A549 treated with CpdA at 1 μM for 4 hours (cell line): ENCODE measurements around the gene CASK. TPM values are rescaled to one million over a fixed set of nuclear protein-coding genes. Genes with fewer than 3 reads are reported as not detected.

Source experiments
- total RNA-seq: library from RNA; stranded (reverse); fragments of 200-300 nt; extraction: Qiagen RNA extraction; gene quantifications from 5 replicates; pipeline ENCODE4 v1.2.3, GENCODE V29; 2022; ENCODE audit warnings: low read depth

Gene CASK, protein sequence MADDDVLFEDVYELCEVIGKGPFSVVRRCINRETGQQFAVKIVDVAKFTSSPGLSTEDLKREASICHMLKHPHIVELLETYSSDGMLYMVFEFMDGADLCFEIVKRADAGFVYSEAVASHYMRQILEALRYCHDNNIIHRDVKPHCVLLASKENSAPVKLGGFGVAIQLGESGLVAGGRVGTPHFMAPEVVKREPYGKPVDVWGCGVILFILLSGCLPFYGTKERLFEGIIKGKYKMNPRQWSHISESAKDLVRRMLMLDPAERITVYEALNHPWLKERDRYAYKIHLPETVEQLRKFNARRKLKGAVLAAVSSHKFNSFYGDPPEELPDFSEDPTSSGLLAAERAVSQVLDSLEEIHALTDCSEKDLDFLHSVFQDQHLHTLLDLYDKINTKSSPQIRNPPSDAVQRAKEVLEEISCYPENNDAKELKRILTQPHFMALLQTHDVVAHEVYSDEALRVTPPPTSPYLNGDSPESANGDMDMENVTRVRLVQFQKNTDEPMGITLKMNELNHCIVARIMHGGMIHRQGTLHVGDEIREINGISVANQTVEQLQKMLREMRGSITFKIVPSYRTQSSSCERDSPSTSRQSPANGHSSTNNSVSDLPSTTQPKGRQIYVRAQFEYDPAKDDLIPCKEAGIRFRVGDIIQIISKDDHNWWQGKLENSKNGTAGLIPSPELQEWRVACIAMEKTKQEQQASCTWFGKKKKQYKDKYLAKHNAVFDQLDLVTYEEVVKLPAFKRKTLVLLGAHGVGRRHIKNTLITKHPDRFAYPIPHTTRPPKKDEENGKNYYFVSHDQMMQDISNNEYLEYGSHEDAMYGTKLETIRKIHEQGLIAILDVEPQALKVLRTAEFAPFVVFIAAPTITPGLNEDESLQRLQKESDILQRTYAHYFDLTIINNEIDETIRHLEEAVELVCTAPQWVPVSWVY
- 20.0 to 23.4 TPM (median 21.6 TPM) in 5 replicates for total RNA-seq

DNA sequence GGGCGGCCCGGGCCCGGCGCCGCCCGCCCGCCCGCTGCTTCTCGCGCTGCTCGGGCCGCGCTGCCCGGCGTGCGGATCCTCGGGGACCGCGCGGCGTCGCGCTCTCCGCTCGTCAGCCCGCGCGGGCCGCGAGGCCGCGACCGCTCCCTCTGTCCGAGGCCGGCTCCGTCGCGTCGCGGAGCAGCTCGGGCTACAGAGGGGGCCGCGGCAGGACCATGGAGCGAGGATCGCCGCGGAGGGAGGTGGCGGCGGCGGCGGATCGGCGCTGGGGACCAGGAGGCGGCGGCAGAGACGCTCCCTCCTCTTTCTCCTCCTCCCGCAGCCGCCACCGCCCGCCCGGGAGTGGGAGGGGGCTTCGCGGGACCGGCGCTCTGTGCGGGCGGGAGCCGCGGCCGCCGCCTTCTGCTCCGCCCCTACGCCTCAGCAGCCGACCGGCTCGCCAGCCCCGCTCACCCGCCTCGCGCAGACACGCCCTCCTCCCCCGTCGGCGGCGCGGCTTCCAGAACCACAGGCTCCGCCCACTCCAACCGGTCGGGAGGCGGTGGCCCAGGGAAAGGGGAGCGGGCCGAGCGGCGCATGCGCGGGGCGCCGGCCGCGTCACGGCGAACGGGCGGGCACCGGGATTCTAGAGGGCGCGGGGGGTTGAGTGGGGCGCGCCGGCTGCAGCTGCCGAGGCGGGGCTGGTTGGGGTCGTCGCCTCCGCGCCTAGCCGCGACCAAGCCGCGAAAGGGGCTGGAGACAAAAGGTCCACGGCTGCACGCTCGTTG is at the start of gene CASK:
TSS of gene CASK (minus strand) at position 344 of the 767 bp plus-strand sequence. CDS start 566 bp downstream, outside the sequence.

DNA sequence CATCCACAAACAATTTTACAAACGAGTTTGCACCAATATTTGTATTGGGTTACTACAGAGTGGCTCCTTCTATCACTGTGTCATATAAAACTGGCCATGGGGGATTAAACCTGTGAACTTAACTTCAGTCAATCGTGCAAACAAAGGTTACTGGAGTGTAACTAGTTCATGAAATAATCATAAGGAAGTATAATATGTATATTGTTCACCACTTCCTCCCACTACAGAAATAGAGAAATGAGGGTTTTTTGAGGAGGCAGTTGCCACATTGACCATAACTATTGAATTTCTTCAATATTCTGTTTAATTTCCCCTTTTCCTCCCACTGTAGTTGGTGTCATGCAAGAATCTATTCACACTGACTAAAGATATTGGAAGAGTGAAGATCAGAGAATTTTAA is 199.5 kb downstream of the CASK start, which contains the start of gene GPR82:
TSS of gene GPR82 (plus strand) at position 356 of the 400 bp plus-strand sequence. CDS start 2,846 bp downstream, outside the sequence.

DNA sequence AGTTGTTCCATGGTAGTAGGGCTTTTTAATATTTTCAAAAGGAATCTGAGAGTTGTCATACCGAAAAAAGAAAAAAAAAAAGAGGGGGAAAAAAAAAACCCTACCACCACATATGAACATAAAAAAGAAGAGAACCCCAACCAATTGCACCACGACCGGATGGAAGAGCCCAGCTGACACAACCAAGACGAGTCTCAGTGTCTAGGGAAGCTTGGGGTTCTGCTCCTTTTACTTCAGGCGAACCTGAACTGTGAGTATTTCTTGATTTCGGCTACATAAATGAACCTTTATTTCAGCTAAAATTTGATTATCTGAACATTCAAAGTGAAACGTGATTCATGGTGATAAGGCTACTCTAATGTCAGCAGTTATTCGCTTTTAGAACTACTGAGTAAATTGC is 234.5 kb downstream of the CASK start, which contains the start of gene GPR34:
TSS of gene GPR34 (plus strand) at position 139 of the 400 bp plus-strand sequence. CDS start 6,661 bp downstream, outside the sequence.

Other genes with a start within 250 kb of the CASK start
- gene GPR34, start 234.6 kb downstream of the CASK start, total RNA-seq = 0.06 to 0.14 TPM (median 0.07 TPM) in 3 of 5 replicates, not detected in the others
- not detected in 5 replicates for gene GPR82, start 199.4 kb downstream of the CASK start, total RNA-seq